Lower lobe of right lung (tissue), 2 donors: ENCODE measurements around the gene CEP112. TPM values are rescaled to one million over a fixed set of nuclear protein-coding genes. Genes with fewer than 3 reads are reported as not detected.

Experiments
- ATAC-seq, 2 donors: fragments of 200-7000 bp; cut with Tn5 transposase; one replicate each; pipeline ENCODE4 v1.9.1; 2020 to 2022; ENCODE audit warnings: mild to moderate bottlenecking in 2 of 2, moderate library complexity in 2 of 2
- DNase-seq: peaks from one replicate; pipeline ENCODE4 v3.0.0-alpha.2; 2020
- H3K27ac ChIP-seq: fragments of 200-600 bp; one replicate; pipeline ENCODE4 v1.8.0; 2022
- H3K27me3 ChIP-seq: fragments of 200-600 bp; one replicate; pipeline ENCODE4 v1.8.0; 2022; ENCODE audit warnings: low read depth
- H3K36me3 ChIP-seq: fragments of 200-600 bp; one replicate; pipeline ENCODE4 v1.8.0; 2022; ENCODE audit warnings: mild to moderate bottlenecking
- H3K4me1 ChIP-seq: fragments of 200-600 bp; one replicate; pipeline ENCODE4 v1.8.0; 2022
- H3K4me3 ChIP-seq: fragments of 200-600 bp; one replicate; pipeline ENCODE4 v1.8.0; 2022; ENCODE audit warnings: mild to moderate bottlenecking
- H3K9me3 ChIP-seq: fragments of 200-600 bp; one replicate; pipeline ENCODE4 v1.8.0; 2022
- intact Hi-C: fragments of 100-400 bp; cut with DNase I; formaldehyde crosslinking; loops from one replicate; pipeline ENCODE4 v1.11.0; 2022
- total RNA-seq: library from RNA; stranded (reverse); fragmentation: NEBNext Ultra II Directional; extraction: Animal tissue kit (Norgen Biotek cat#: 25700); gene quantifications from one replicate; pipeline ENCODE4 v1.2.1, GENCODE V29; 2021
- TF ChIP-seq, protein P1 (sequence below): fragments of 200-600 bp; IDR thresholded peaks from one replicate; pipeline ENCODE4 v1.8.0; 2022; ENCODE audit warnings: antibody characterized with exemption, mild to moderate bottlenecking
- donor health status: DM: no; HTN: yes; CAD: no; lungs with severe emphysema.

The CEP112 gene
- total RNA-seq, 1 donor from 2014 or later, result 30.1 TPM

DNA sequence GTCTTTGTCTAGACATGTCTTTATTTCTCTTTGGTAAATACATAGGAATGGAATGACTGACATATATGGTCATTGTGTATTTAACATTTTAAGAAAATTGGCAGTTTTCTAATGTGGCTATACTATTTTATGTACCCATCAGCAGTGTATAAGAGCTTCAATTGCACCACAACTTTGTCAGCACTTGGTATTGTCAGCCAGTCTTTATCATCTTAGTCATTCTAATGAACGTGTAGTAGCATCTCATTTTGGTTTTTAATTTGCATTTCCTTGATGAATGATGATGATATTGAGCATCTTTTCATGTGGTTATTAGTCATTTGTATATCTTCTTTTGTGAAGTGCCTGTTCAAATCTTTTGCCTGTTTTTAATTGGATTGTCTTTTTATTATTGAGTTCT, 239.3 kb downstream of the CEP112 start:
- Histone ChIP-seq H3K4me3 (no peak overlapping the region), H3K27me3 (no peaks in the 10 kb centered on the region), H3K9me3 (no peaks in the 10 kb centered on the region), H3K4me1 (no peaks in the 10 kb centered on the region), H3K36me3 (no peaks in the 10 kb centered on the region), H3K27ac (no peak overlapping the region)
- TF ChIP-seq, protein P1, sequence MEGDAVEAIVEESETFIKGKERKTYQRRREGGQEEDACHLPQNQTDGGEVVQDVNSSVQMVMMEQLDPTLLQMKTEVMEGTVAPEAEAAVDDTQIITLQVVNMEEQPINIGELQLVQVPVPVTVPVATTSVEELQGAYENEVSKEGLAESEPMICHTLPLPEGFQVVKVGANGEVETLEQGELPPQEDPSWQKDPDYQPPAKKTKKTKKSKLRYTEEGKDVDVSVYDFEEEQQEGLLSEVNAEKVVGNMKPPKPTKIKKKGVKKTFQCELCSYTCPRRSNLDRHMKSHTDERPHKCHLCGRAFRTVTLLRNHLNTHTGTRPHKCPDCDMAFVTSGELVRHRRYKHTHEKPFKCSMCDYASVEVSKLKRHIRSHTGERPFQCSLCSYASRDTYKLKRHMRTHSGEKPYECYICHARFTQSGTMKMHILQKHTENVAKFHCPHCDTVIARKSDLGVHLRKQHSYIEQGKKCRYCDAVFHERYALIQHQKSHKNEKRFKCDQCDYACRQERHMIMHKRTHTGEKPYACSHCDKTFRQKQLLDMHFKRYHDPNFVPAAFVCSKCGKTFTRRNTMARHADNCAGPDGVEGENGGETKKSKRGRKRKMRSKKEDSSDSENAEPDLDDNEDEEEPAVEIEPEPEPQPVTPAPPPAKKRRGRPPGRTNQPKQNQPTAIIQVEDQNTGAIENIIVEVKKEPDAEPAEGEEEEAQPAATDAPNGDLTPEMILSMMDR, result no peak
- DNase-seq (no peak), ATAC-seq (no peak)
- intact Hi-C loops, result no loop called here

DNA sequence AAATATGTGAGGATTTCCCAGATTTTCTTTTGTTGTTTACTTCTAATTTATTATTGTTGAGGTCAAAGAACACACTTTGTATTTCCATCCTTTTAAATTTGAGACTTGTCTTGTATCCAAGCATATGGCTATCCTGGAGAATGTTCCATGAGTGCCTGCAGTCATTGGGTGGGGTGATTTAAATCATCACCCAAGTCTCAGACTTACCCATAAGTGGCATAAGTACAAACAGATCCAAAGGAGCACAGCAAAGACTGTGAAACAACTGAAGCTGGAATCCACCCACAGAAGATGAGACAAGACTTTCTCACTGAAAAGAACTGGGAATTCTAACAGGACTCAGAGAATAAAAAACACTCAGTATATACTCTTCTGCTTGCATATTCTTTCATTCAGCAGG, 239.9 kb downstream of the CEP112 start:
- no peaks in the 10 kb centered on the region for H3K36me3 ChIP-seq
- no peaks in the 10 kb centered on the region for H3K4me1 ChIP-seq
- H3K27me3 ChIP-seq, result no peaks in the 10 kb centered on the region
- ATAC-seq (no peak), DNase-seq (no peak)
- no peak overlapping the region for H3K4me3 ChIP-seq
- TF ChIP-seq, protein P1, result no peak
- H3K27ac ChIP-seq, result no peak overlapping the region
- intact Hi-C loops, result no loop called here
- no peaks in the 10 kb centered on the region for H3K9me3 ChIP-seq

GRCh38 chr17:65947831-65948230, 244.1 kb downstream of the CEP112 start:
- no peak overlapping the region for H3K4me3 ChIP-seq

GRCh38 chr17:65942592-65942991, 249.3 kb downstream of the CEP112 start:
- no peaks in the 10 kb centered on the region for H3K36me3 ChIP-seq
- TF ChIP-seq, protein P1, result no peak
- no peak overlapping the region for H3K4me3 ChIP-seq
- H3K9me3 ChIP-seq, result peaks cover 2% of the 10 kb centered on the region
- H3K4me1 ChIP-seq, result no peaks in the 10 kb centered on the region
- no peak for ATAC-seq
- no peak overlapping the region for H3K27ac ChIP-seq
- no peaks in the 10 kb centered on the region for H3K27me3 ChIP-seq
- DNase-seq, result no peak
- intact Hi-C loops, result no loop called here

More at GRCh38 chr17:65947831-65948230, 244.1 kb downstream of the CEP112 start:
- ATAC-seq (no peak), DNase-seq (no peak)
- H3K9me3 ChIP-seq, result no peaks in the 10 kb centered on the region
- no peak overlapping the region for H3K27ac ChIP-seq
- no peaks in the 10 kb centered on the region for H3K27me3 ChIP-seq
- TF ChIP-seq, protein P1, result no peak
- H3K36me3 ChIP-seq, result no peaks in the 10 kb centered on the region
- no peaks in the 10 kb centered on the region for H3K4me1 ChIP-seq
- intact Hi-C loops, result no loop called here

GRCh38 chr17:65941356-65941899, 250.5 kb downstream of the CEP112 start:
- Histone ChIP-seq H3K27me3 (no peaks in the 10 kb centered on the region), H3K27ac (no peak overlapping the region), H3K4me1 (no peaks in the 10 kb centered on the region), H3K9me3 (peaks cover 2% of the 10 kb centered on the region), H3K36me3 (no peaks in the 10 kb centered on the region), H3K4me3 (no peak overlapping the region)
- DNase-seq, result no peak
- no peak for ATAC-seq
- intact Hi-C loops, result no loop called here
- TF ChIP-seq, protein P1, result no peak
